Activated CD8-positive, alpha-beta memory T cell treated with anti-CD3 and anti-CD28 coated beads for 24 hours (primary cell): ENCODE results near the gene ZNF512.
"Not testable (repeated sequence)": the region's sequence is repeated elsewhere in the genome, so short reads cannot be mapped to it uniquely, and the experiment has no call there.

Source experiments
- DNase-seq: peaks from one replicate; pipeline ENCODE4 v3.0.0-alpha.2; 2020

Gene ZNF512

GRCh38 chr2:27583390-27583915 lies 611 bp downstream of the ZNF512 start:
- DNase-seq, result peak; percentile 59

DNA sequence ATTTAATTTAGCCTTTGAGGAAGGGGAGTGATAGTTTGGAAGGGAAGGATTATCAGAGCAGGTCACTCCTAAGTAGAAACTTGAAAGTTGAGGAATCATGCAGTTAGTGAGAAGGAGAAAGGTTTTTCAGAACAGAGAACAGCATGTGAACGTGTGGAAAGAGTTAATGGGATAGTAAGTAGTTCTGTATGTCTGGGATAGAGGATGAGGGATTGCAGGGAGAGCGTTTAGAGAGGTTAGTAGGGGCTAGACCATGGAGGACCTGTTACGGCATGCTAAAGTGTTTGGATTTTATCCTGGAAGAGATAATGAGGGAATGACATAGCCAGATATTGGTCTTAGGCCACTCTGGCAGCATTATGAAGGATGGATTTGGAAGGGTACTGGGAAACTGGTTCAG lies 1.8 kb downstream of the ZNF512 start:
- no peak for DNase-seq

DNA sequence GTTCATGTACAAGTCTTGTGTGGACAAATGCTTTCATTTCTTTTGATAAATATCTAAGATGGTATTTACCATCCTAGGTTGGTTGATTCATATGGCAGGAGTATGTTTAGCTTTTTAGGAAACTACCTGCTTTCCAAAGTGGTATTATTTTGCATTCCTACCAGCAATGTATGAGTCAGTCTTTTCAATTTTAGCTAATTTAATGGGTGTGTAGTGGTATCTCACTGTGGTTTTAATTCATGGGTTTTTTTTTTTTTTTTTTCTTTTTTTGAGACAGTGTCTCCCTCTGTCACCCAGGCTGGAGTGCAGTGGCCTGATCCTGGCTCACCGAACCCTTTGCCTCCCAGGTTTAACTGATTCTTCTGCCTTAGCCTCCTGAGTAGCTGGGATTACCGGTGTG lies 4.2 kb downstream of the ZNF512 start:
- no peak for DNase-seq

GRCh38 chr2:27588308-27588707 lies 5.5 kb downstream of the ZNF512 start:
- no peak for DNase-seq

GRCh38 chr2:27591745-27592144 lies 8.9 kb downstream of the ZNF512 start:
- DNase-seq, result no peak

DNA sequence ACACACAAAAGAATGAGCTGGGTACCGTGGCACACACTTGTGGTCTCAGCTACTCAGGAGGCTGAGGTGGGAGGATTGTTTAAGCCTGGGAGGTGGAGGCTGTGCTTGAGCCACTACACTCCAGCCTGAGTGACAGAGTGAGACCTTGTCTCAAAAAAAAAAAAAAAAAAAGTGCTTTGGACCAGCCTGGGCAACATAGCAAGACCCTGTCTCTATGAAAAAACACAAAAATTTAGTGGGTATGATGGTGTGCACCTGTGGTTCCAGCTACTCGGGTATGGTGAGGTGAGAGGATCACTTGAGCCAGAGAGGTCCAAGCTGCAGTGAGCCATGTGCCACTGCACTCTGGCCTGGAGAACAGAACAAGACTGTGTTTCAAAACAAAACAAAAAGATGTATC lies 10.4 kb downstream of the ZNF512 start:
- no peak for DNase-seq

GRCh38 chr2:27594020-27594703 lies 11.3 kb downstream of the ZNF512 start:
- DNase-seq, result not testable (repeated sequence)

DNA sequence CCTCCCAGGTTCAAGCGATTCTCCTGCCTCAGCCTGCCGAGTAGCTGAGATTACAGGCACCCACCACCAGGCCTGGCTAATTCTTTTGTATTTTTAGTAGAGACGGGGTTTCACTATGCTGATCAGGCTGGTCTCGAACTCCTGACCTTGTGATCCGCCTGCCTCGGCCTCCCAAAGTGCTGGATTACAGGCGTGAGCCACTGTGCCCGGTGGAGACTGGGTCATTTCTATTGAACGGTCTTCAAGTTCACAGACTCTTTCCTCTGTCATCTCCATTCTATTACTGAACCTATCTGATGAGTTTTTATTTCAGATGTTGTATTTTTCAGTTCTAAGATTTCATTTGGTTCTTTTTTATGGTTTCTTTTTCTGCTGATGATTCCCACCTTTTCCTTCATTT lies 12.6 kb downstream of the ZNF512 start:
- DNase-seq, result not testable (repeated sequence)

- no peak for DNase-seq
Measured at GRCh38 chr2:27596627-27597026, 13.8 kb downstream of the ZNF512 start.

DNA sequence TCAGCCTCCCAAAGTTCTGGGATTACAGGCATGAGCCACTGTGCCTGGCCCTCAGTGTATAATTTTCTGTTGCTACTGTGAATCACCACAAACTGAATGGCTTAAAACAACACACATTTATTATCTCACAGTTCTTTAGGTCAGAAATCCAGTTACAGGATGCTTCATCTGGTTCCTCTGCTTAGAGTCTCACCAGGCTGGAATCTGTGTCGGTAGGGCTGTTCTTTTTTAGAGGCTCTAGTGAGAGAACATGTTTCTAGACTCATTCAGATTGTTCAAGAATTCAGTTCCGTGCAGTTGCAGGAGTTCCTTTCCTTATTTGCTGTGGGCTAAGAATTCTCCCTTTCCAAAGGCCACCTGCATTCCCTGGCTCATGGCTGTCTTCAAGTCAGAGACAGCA lies 23.8 kb downstream of the ZNF512 start:
- DNase-seq, result no peak

- no peak for DNase-seq
Measured at GRCh38 chr2:27613985-27614384, 31.1 kb downstream of the ZNF512 start.

DNA sequence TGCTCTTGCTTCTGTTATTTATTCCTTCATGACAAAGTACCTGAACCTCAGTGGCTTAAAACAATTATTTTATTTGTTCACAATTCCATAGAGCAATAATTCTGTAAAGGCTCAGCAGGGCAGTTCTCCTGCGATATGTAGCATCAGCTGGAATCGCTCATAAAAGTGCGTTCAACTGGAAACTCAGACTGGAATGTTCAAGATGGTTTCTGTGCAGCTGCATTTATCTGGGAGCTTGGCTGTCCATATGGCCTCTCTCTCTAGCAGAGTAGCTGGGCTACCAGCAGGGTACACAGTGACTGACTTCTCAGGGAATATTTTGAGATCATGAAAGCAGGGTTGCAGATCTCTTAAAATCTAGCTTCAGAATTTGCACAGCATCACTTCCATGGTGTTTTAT lies 32.5 kb downstream of the ZNF512 start:
- DNase-seq, result no peak

- no peak for DNase-seq
Measured at GRCh38 chr2:27621524-27621923, 38.7 kb downstream of the ZNF512 start.

DNA sequence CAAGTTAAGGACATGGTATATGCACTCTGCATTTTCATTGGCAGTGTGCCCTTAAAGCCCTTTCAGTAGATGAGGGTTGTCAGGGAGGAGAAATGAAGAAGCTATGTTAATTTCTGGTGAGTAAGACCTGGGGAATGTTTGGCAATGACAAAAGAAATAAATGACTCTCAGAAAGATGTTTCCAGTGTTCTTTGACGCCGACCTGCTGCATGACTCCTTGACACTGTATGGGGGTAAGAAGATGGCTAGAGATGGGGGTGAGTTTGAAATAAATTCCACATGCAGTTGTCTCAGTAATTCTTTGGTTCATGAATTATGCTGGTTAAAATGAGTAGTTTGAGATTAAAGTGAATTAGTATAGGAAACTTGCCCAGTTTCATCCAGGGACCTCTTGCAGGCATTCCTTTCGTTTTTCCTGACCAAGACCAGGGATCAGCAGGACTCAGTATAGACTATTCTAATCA lies 40.1 kb downstream of the ZNF512 start:
- no peak for DNase-seq

GRCh38 chr2:27624943-27625342 lies 42.1 kb downstream of the ZNF512 start:
- DNase-seq, result no peak

GRCh38 chr2:27626323-27626722 lies 43.5 kb downstream of the ZNF512 start:
- not testable (repeated sequence) for DNase-seq

- not testable (repeated sequence) for DNase-seq
Measured at GRCh38 chr2:27626921-27627320, 44.1 kb downstream of the ZNF512 start.

GRCh38 chr2:27627963-27628766 lies 45.3 kb downstream of the ZNF512 start:
- DNase-seq, result no peak

DNA sequence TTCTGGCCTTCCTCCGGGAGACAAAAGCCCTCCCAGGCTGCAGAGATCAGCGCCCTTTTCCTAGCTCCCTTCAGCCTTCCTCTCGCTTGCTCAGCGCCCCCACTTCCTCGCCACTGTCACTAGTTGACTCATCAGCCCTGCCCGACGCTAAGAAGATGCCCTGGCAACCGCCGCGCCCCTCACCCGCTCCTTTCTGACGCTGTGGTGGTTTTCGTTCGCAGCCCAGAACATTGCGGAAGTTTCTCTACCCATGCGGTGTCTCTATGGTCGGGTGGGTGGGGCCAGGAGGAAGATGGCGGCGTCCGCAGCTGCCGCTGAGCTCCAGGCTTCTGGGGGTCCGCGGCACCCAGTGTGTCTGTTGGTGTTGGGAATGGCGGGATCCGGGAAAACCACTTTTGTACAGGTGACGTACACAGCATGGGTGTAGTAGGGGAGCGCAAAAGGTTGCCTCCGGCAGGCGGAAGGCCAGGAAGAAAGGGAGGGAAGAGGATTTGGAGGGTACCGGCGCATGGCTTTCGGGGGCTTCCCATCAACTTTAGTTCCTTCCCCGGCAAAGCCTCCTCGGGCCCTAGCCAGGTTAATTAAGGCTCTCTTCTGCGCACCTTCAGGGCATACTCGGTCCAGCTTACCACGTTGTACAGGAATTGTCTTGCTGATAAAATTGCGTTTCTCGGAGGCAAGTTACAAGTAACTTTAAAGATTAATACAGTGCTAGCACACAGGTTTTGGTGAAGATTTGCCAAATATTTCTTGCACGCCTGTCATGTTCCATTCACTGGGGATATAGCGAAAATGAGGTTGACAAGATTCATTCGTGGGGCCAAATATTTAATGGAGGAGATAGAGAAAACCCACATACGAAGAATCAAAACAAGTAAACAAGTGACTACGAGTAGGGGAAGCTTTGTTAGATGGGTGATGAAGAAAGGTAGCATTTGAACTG lies 46.2 kb downstream of the ZNF512 start, which contains the start of the genes CCDC121 and GPN1:
Gene CCDC121, minus strand, starts transcription at position 246 of the 943 bp plus-strand sequence. CDS start 1,213 bp downstream, outside the sequence.
Gene GPN1, plus strand, starts transcription at position 284 of the 943 bp plus-strand sequence. Its CDS starts 9 bp downstream, at position 293.
- DNase-seq, result peak; percentile 94

GRCh38 chr2:27630257-27630656 lies 47.4 kb downstream of the ZNF512 start:
- DNase-seq, result not testable (repeated sequence)

- no peak for DNase-seq
Measured at GRCh38 chr2:27634291-27634690, 51.4 kb downstream of the ZNF512 start.

DNA sequence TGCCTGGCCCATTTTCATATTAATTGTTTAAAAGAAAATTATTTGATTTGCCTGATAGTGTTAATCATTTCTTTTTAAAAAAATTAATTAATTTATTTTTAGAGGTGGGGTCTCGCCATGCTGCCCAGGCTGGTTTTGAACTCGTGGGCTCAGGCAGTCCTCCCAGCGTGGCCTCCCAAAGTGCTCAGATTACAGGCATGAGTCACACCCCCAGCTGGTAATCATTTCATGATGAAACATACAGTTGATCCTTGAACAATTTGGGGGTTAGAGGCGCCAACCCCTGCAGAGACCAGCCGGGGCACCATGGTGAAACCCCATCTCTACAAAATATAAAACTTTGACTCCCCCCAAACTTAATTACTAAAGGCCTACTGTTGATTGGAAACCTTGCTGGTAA lies 53.9 kb downstream of the ZNF512 start:
- no peak for DNase-seq
